ENCODE results near the gene TSPAN9.

The TSPAN9 gene

GRCh38 chr12:3147260-3147659, 70.1 kb downstream of the TSPAN9 start:
- DNase-seq = no peak

- no peak for DNase-seq
These were observed 71.3 kb downstream of the TSPAN9 start for GRCh38 chr12:3148366-3149000.

- DNase-seq = no peak
These were observed 72.5 kb downstream of the TSPAN9 start for GRCh38 chr12:3149515-3150307.

- DNase-seq = no peak
These were observed 73.1 kb downstream of the TSPAN9 start for GRCh38 chr12:3150308-3150670.

GRCh38 chr12:3150931-3151835, 74.0 kb downstream of the TSPAN9 start:
- DNase-seq = no peak

- no peak for DNase-seq
These were observed 74.9 kb downstream of the TSPAN9 start for GRCh38 chr12:3152011-3152511.

- DNase-seq = no peak
These were observed 75.7 kb downstream of the TSPAN9 start for GRCh38 chr12:3152892-3153291.

GRCh38 chr12:3154006-3154405, 76.8 kb downstream of the TSPAN9 start:
- no peak for DNase-seq

GRCh38 chr12:3155702-3156370, 78.7 kb downstream of the TSPAN9 start:
- DNase-seq = no peak

- no peak for DNase-seq
These were observed 80.6 kb downstream of the TSPAN9 start for GRCh38 chr12:3157581-3158323.

GRCh38 chr12:3158851-3159465, 81.8 kb downstream of the TSPAN9 start:
- DNase-seq = no peak

- no peak for DNase-seq
These were observed 82.9 kb downstream of the TSPAN9 start for GRCh38 chr12:3160081-3160480.

GRCh38 chr12:3161861-3162260, 84.7 kb downstream of the TSPAN9 start:
- no peak for DNase-seq

GRCh38 chr12:3164454-3165077, 87.4 kb downstream of the TSPAN9 start:
- DNase-seq = no peak

- DNase-seq = no peak
These were observed 88.2 kb downstream of the TSPAN9 start for GRCh38 chr12:3165078-3165980.

- no peak for DNase-seq
These were observed 90.5 kb downstream of the TSPAN9 start for GRCh38 chr12:3167636-3168035.

GRCh38 chr12:3168223-3169221, 91.3 kb downstream of the TSPAN9 start:
- no peak for DNase-seq

GRCh38 chr12:3170423-3171194, 93.4 kb downstream of the TSPAN9 start:
- no peak for DNase-seq
